Measurements from ENCODE around the gene TMEM238. TPM values are rescaled to one million over a fixed set of nuclear protein-coding genes. Genes with fewer than 3 reads are reported as not detected.

The TMEM238 gene
- total and polyA plus RNA-seq, 4 donors = 0.94 to 2.4 TPM; not detected in 2

DNA sequence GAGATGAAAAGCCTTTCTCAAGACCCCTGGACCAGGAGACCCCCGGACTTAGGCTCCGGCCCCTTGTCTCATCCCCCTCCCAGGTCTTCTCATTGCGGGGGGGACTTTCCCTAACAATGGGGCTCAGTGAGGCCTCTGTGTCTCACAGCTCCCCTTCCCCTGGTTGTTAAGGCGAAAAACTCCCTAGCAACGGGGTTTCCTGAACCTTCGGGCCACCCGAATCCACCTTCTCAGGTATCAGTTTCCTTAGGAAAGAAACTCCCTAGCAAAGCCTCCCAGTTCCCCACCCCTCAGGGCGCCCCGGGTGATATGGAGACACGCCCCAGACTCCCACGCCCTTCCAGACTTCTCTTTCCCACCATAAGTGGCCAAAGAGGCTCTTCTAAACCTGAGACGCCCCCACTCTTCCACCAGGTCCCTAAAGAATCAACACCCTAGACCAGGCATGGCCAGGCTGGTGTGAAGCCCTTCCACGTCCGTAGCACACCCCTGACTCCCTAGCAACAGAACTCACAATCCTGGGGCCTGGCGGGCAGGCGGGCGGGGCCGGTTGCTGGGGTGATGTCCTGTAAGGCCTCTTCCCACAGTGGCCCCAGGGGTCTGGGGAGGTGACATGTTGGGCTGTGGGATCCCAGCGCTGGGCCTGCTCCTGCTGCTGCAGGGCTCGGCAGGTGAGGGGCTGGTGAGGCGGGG lies 7.7 kb downstream of the TMEM238 start, which contains the start of gene TMEM190:
TSS of gene TMEM190 (plus strand) at position 586 of the 693 bp plus-strand sequence. CDS start at position 614, 28 bp downstream.
- H3K27me3 ChIP-seq (ENCODE audit: control insufficient read depth in 1 of 2, insufficient read depth in 2 of 2, low read length in 1 of 2) = no peaks in the 10 kb centered on the region
- 53 to 56% methylated on average over 21 of the region's 21 CpGs for WGBS, 2 donors
- intact Hi-C loops (cut with DNase I) = no loop called here
- no peaks in the 10 kb centered on the region for H3K36me3 ChIP-seq (ENCODE audit: control insufficient read depth in 1 of 2, insufficient read depth in 2 of 2, low read length in 1 of 2)
- H3K4me1 ChIP-seq (ENCODE audit: control insufficient read depth in 1 of 2, insufficient read depth in 2 of 2, low read length in 2 of 2) = no peaks in the 10 kb centered on the region
- H3K27ac ChIP-seq (ENCODE audit: low read depth in 1 of 2, low read length in 2 of 2) = no peak within 1 kb of the TSS
- H3K9me3 ChIP-seq (ENCODE audit: control insufficient read depth, low read length) = no peaks in the 10 kb centered on the region
- ATAC-seq (ENCODE audit: low FRiP score) = no peak
- H3K4me3 ChIP-seq (ENCODE audit: low read length in 2 of 2) = no peak within 1 kb of the TSS
- DNase-seq = no peak

DNA sequence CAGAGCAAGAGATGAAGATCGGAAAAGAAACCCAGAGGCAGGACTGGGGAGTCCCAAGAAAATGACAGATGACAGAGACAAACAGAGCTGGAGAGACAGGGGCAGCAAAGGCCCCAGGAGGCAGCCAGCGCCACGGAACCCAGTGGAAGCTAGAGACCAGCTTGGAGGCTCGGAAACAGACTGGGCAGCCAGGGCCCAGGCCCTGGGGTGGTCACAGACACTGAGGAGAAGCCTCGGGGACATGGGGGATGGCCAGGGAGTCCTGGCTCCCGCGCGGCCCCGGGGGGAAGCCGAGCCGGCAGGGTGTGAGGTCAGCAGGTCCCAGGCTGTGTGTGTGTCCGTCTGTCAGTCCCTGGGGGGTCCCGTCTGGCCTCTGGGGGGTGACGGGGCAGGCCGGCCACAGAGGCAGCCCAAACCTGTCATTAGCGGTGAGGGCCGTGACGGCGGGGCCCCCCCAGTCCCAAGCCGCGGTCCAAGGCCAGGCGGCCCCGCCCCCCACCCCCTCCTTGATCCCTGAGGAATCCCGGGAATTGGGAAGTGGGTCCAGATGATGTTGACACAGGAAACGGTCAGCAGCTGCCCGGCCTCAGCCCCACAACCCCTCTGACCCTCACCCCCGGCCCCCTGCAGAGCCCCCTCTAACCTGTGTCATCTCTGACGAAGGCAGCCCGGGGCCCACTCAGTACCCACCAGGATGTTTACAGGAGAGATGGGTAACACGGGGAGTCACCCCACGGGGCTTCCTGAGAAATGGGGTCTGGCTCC lies 9.9 kb downstream of the TMEM238 start:
- Histone ChIP-seq H3K4me1 (ENCODE audit: control insufficient read depth in 1 of 2, insufficient read depth in 2 of 2, low read length in 2 of 2) (no peaks in the 10 kb centered on the region), H3K36me3 (ENCODE audit: control insufficient read depth in 1 of 2, insufficient read depth in 2 of 2, low read length in 1 of 2) (no peaks in the 10 kb centered on the region), H3K4me3 (ENCODE audit: low read length in 2 of 2) (no peak overlapping the region), H3K27ac (ENCODE audit: low read depth in 1 of 2, low read length in 2 of 2) (no peak overlapping the region), H3K27me3 (ENCODE audit: control insufficient read depth in 1 of 2, insufficient read depth in 2 of 2, low read length in 1 of 2) (no peaks in the 10 kb centered on the region), H3K9me3 (ENCODE audit: control insufficient read depth, low read length) (no peaks in the 10 kb centered on the region)
- DNase-seq (no peak), ATAC-seq (ENCODE audit: low FRiP score) (no peak)
- WGBS, 2 donors = 13 to 18% methylated on average over 26 to 31 of the region's 31 CpGs
- intact Hi-C loops (cut with DNase I) = no loop called here

DNA sequence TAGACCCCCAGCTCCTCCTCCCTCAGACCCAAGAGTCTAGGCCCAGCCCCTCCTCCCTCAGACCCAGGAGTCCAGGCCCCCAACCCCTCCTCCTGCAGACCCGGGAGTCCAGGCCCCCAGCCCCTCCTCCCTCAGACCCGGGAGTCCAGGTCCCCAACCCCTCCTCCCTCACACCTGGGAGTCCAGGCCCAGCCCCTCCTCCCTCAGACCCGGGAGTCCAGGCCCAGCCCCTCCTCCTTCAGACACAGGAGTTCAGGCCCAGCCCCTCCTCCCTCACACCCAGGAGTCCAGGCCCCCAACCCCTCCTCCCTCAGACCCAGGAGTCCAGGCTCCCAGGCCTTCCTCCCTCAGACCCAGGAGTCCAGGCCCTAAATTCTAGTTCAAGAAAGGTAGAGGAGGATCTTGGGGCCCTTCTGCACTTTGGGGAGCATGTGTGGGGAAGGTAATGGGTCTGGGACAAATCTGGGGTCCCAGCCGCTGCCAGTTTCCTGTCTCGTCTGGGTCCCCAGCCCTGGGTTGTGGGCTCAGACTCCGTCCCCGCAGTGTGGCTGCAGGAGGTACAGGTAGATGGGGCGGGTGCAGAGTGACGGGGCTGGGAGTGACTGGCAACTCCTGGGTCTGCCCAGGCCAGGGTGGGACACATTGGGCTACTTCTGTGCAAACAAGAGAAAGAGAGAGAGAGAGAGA lies 10.6 kb downstream of the TMEM238 start:
- Histone ChIP-seq H3K27me3 (ENCODE audit: control insufficient read depth in 1 of 2, insufficient read depth in 2 of 2, low read length in 1 of 2) (no peaks in the 10 kb centered on the region), H3K9me3 (ENCODE audit: control insufficient read depth, low read length) (no peaks in the 10 kb centered on the region), H3K4me1 (ENCODE audit: control insufficient read depth in 1 of 2, insufficient read depth in 2 of 2, low read length in 2 of 2) (no peaks in the 10 kb centered on the region), H3K4me3 (ENCODE audit: low read length in 2 of 2) (no peak overlapping the region), H3K36me3 (ENCODE audit: control insufficient read depth in 1 of 2, insufficient read depth in 2 of 2, low read length in 1 of 2) (no peaks in the 10 kb centered on the region), H3K27ac (ENCODE audit: low read depth in 1 of 2, low read length in 2 of 2) (no peak overlapping the region)
- intact Hi-C loops (cut with DNase I) = no loop called here
- ATAC-seq (ENCODE audit: low FRiP score) (no peak), DNase-seq (no peak)
- WGBS, 2 donors = 60 to 66% methylated on average over 9 of the region's 9 CpGs

DNA sequence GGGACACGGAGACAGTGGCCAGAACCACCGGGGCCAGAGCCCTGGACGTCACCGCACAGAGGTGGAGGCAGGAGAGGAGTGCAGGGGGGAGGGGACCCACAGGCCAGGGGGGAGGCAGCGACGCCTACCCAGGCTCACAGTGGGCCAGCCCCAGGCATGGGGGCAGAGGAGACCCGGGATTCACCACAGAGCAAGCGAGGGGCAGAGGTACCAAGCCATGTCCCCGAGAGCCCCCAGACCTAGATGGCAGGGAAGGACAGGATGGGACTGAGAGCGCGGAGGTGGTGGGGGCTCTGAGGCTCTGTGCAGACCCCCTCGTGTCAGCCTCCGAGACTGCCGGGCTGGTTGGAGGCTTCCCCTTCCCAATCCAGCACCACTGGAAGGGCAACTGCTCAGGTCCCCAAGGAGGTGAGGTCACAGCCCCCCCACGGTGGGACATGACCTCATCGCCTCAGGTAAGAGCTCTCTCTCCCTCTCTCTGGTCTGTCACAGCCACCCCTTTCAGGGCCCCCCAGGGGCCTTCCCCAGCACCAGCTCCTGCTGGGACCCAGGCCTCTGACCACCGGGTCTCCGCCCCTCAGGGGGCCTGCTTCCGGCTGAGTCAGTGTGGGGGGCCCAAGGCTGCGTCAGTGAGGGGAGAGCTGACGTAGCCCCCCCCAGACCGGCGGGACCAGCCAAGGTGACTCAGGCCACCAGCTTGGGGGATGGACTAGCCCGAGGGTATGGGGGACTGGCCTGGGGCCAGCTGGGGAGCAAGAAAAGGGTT lies 11.6 kb downstream of the TMEM238 start:
- H3K9me3 ChIP-seq (ENCODE audit: control insufficient read depth, low read length) = no peaks in the 10 kb centered on the region
- 32 to 35% methylated on average over 20 to 24 of the region's 24 CpGs for WGBS, 2 donors
- intact Hi-C loops (cut with DNase I) = no loop called here
- H3K36me3 ChIP-seq (ENCODE audit: control insufficient read depth in 1 of 2, insufficient read depth in 2 of 2, low read length in 1 of 2) = no peaks in the 10 kb centered on the region
- H3K27ac ChIP-seq (ENCODE audit: low read depth in 1 of 2, low read length in 2 of 2) = no peak overlapping the region
- no peaks in the 10 kb centered on the region for H3K4me1 ChIP-seq (ENCODE audit: control insufficient read depth in 1 of 2, insufficient read depth in 2 of 2, low read length in 2 of 2)
- ATAC-seq (ENCODE audit: low FRiP score) (no peak), DNase-seq (no peak)
- no peaks in the 10 kb centered on the region for H3K27me3 ChIP-seq (ENCODE audit: control insufficient read depth in 1 of 2, insufficient read depth in 2 of 2, low read length in 1 of 2)
- H3K4me3 ChIP-seq (ENCODE audit: low read length in 2 of 2) = no peak overlapping the region

DNA sequence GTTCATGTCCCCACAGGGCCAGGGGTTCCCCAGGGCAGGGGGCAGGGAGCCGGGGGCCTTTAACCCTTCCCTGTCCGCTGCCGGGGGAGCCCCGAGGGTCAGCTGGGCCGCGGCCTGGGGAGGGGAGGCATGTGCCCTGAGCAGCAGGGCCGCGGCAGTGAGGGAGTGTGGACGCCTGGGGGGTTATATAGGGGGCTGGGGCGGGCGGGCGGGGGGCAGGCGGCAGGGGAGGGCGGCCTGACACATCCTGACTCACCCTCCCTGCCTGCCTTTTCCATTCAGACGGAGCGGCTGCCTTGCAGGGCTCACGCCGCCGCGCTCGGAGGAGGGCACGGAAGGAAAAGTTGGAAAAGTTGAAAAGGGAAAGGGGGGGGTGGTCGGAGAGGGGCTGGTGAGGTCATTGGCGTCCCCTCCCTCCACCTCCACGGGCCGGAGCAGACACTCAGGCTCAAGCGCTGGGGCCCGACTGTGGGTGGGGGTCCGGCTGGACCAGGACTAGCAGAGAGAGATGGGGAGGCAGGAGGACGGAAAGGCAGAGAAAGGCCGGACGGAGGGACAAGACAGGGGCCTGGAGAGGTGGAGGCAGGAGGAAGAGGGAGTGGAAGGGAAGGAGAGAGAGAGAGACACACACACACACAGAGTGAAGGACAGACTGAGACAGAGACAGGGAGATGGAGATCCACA lies 13.6 kb downstream of the TMEM238 start, which contains the start of gene IL11:
TSS of gene IL11 (minus strand) at position 159 of the 684 bp plus-strand sequence. CDS start at position 6, 153 bp downstream.
- intact Hi-C loops (cut with DNase I) = no loop called here
- H3K27ac ChIP-seq (ENCODE audit: low read depth in 1 of 2, low read length in 2 of 2) = no peak within 1 kb of the TSS
- no peaks in the 10 kb centered on the region for H3K27me3 ChIP-seq (ENCODE audit: control insufficient read depth in 1 of 2, insufficient read depth in 2 of 2, low read length in 1 of 2)
- H3K9me3 ChIP-seq (ENCODE audit: control insufficient read depth, low read length) = no peaks in the 10 kb centered on the region
- H3K4me3 ChIP-seq (ENCODE audit: low read length in 2 of 2) = no peak within 1 kb of the TSS
- no peak for ATAC-seq (ENCODE audit: low FRiP score)
- H3K4me1 ChIP-seq (ENCODE audit: control insufficient read depth in 1 of 2, insufficient read depth in 2 of 2, low read length in 2 of 2) = no peaks in the 10 kb centered on the region
- no peak for DNase-seq
- 4% methylated on average over 24 to 32 of the region's 32 CpGs for WGBS, 2 donors
- no peaks in the 10 kb centered on the region for H3K36me3 ChIP-seq (ENCODE audit: control insufficient read depth in 1 of 2, insufficient read depth in 2 of 2, low read length in 1 of 2)

DNA sequence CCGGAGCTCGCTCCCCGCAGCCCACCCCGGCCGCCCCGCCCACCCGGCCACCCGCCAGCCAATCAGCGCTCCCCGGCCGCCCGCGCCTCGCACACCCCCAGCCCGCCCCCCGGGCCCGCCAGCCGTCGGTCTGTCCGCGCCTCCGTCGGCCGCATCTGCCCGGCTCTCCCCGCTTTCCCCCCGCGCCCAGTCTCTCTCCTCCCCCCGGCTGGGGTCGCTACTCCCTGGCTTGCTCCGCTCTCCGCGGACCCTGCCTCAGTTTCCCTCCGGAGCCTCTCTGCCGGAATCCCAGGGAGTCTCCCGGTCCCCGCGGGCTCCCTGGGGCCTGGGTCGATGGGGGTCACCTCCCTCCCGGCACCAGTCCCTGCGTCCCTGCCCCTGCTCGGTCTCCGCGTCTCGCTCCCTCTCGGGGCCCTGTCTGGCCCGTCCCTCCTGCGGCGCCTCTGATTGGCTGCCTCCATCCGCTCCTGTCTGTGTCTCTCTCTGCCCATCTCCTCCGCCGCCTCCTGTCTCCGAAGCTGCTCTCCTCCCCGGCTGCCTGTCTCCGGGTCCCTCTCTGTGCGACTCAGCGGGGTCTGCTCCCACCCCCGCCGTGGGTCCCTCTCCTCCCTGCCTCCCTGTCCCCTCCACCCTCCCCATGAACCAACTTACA lies 14.3 kb downstream of the TMEM238 start:
- intact Hi-C loops (cut with DNase I) = no loop called here
- peak in 1 of 2 donors; percentile 47 for DNase-seq
- WGBS, 2 donors = 2% methylated on average over 31 to 59 of the region's 59 CpGs
- no peaks in the 10 kb centered on the region for H3K4me1 ChIP-seq (ENCODE audit: control insufficient read depth in 1 of 2, insufficient read depth in 2 of 2, low read length in 2 of 2)
- ATAC-seq (ENCODE audit: low FRiP score) = no peak
- no peaks in the 10 kb centered on the region for H3K36me3 ChIP-seq (ENCODE audit: control insufficient read depth in 1 of 2, insufficient read depth in 2 of 2, low read length in 1 of 2)
- no peak overlapping the region for H3K27ac ChIP-seq (ENCODE audit: low read depth in 1 of 2, low read length in 2 of 2)
- no peaks in the 10 kb centered on the region for H3K9me3 ChIP-seq (ENCODE audit: control insufficient read depth, low read length)
- no peak overlapping the region for H3K4me3 ChIP-seq (ENCODE audit: low read length in 2 of 2)
- H3K27me3 ChIP-seq (ENCODE audit: control insufficient read depth in 1 of 2, insufficient read depth in 2 of 2, low read length in 1 of 2) = no peaks in the 10 kb centered on the region

DNA sequence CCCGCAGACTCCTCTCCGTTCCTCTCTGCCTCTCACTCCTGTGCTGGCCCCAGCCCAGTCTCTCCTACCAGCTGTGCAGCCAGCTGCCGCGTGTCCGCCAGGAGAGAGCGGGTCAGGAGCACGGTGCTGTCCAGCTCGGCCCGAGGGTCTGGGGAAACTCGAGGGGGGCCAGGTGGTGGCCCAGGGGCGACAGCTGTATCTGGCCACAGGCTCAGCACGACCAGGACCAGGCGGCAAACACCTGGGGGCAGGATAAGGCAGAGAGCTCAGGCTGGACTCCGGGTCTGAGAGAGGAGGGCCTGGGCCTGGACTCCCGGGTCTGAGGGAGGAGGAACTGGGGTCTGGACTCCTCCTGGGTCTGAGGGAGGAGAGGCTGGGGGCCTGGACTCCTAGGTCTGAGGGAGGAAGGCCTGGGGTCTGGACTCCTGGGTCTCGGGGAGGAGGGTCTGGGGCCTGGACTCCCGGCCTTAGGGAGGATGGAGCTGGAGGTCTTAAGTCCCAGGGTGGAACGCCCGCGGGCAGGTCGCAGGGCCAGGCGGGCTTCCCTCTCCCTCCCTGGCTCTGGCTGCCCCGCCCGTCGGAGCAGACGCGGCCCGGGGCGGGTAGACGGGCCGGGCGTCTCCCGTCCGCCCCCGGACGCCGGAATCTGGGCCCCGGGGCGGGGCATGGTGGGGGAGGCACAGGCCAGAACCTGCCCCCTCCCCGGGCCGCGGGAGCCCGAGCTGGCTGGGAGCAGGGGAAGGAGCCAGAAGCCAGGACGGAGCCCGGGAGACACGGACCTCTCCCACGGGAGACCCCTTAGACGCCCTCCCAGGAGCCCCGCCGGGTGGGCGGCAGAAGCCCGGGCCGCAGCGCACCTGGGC lies 15.2 kb downstream of the TMEM238 start:
- no peak overlapping the region for H3K27ac ChIP-seq (ENCODE audit: low read depth in 1 of 2, low read length in 2 of 2)
- no peaks in the 10 kb centered on the region for H3K4me1 ChIP-seq (ENCODE audit: control insufficient read depth in 1 of 2, insufficient read depth in 2 of 2, low read length in 2 of 2)
- intact Hi-C loops (cut with DNase I) = no loop called here
- H3K4me3 ChIP-seq (ENCODE audit: low read length in 2 of 2) = no peak overlapping the region
- no peaks in the 10 kb centered on the region for H3K9me3 ChIP-seq (ENCODE audit: control insufficient read depth, low read length)
- no peaks in the 10 kb centered on the region for H3K36me3 ChIP-seq (ENCODE audit: control insufficient read depth in 1 of 2, insufficient read depth in 2 of 2, low read length in 1 of 2)
- DNase-seq (peak in 1 of 2 donors; percentile 51), ATAC-seq (ENCODE audit: low FRiP score) (no peak)
- no peaks in the 10 kb centered on the region for H3K27me3 ChIP-seq (ENCODE audit: control insufficient read depth in 1 of 2, insufficient read depth in 2 of 2, low read length in 1 of 2)
- WGBS, 2 donors = 7 to 9% methylated on average over 36 to 54 of the region's 54 CpGs

Data from aorta (tissue), 5 donors.